HG03575 (cell line): ENCODE results near the gene TRPM2.

Experiments
- ATAC-seq: cut with Tn5 transposase; IDR thresholded peaks from one replicate; pipeline ENCODE4 v1.9.1; 2021; ENCODE audit not compliant: unreplicated experiment, insufficient number of reproducible peaks, low FRiP score; ENCODE audit errors: extremely low read depth

Gene TRPM2

GRCh38 chr21:44445145-44445812 is 91.9 kb downstream of the TRPM2 start:
- ATAC-seq, result no peak

- ATAC-seq, result no peak
Observed at GRCh38 chr21:44448651-44449131, 95.3 kb downstream of the TRPM2 start.

- no peak for ATAC-seq
Observed at GRCh38 chr21:44449473-44450363, 96.3 kb downstream of the TRPM2 start.

- no peak for ATAC-seq
Observed at GRCh38 chr21:44450402-44450801, 97.0 kb downstream of the TRPM2 start.

GRCh38 chr21:44450999-44451398 is 97.6 kb downstream of the TRPM2 start:
- ATAC-seq, result no peak

GRCh38 chr21:44453120-44453519 is 99.7 kb downstream of the TRPM2 start:
- no peak for ATAC-seq

- no peak for ATAC-seq
Observed at GRCh38 chr21:44454058-44454457, 100.6 kb downstream of the TRPM2 start.

GRCh38 chr21:44454747-44455523 is 101.5 kb downstream of the TRPM2 start, which contains the start of gene LRRC3:
LRRC3 (plus strand) TSS chr21:44455510; CDS start chr21:44456645, 1,135 bp downstream.
- ATAC-seq, result no peak

- ATAC-seq, result no peak
Observed at GRCh38 chr21:44455524-44456213, 102.2 kb downstream of the TRPM2 start.

GRCh38 chr21:44456214-44456914 is 102.9 kb downstream of the TRPM2 start:
- no peak for ATAC-seq

- ATAC-seq, result no peak
Observed at GRCh38 chr21:44456915-44457736, 103.7 kb downstream of the TRPM2 start.

GRCh38 chr21:44458971-44459711 is 105.7 kb downstream of the TRPM2 start:
- no peak for ATAC-seq

GRCh38 chr21:44459712-44460440 is 106.5 kb downstream of the TRPM2 start:
- ATAC-seq, result no peak

GRCh38 chr21:44460441-44460755 is 107.0 kb downstream of the TRPM2 start:
- no peak for ATAC-seq

GRCh38 chr21:44461005-44461404 is 107.6 kb downstream of the TRPM2 start:
- no peak for ATAC-seq

GRCh38 chr21:44461464-44462001 is 108.1 kb downstream of the TRPM2 start:
- ATAC-seq, result no peak
